ENCODE results near the gene SCUBE1. TPM values are rescaled to one million over a fixed set of nuclear protein-coding genes. Genes with fewer than 3 reads are reported as not detected.

SCUBE1 gene
- total and polyA plus RNA-seq, 3 experiments from 2014 or later: 0.07 to 0.33 TPM; not detected in 1

- no peak overlapping the region for H3K27ac ChIP-seq (ENCODE audit: low read depth, low read length)
- POLR2A ChIA-PET: no interaction called here
- H3K4me1 Mint-ChIP-seq: peaks cover 8 to 45% (median 8%) of the 10 kb centered on the region in 3 donors
- H3K9me3 ChIP-seq (ENCODE audit: low read length): no peaks in the 10 kb centered on the region
- H3K4me3 ChIP-seq (ENCODE audit: low read length): no peak overlapping the region
- no peaks in the 10 kb centered on the region for H3K9me3 Mint-ChIP-seq
- H3K27me3 Mint-ChIP-seq: peaks cover 0 to 1% of the 10 kb centered on the region in 2 donors
- H3K27ac Mint-ChIP-seq: no peak overlapping the region
- peaks cover 0 to 21% (median 4%) of the 10 kb centered on the region in 3 donors for H3K36me3 Mint-ChIP-seq
- H3K4me1 ChIP-seq (ENCODE audit: insufficient read depth, low read length): peaks cover 10% of the 10 kb centered on the region
- no peaks in the 10 kb centered on the region for H3K36me3 ChIP-seq (ENCODE audit: insufficient read depth, low read length)
- no peak for DNase-seq
- H3K4me3 Mint-ChIP-seq: peak overlapping the region in 1 of 7 donors; percentile 16
- H3K27me3 ChIP-seq (ENCODE audit: insufficient read depth, low read length, poor library complexity, severe bottlenecking): no peaks in the 10 kb centered on the region
- CTCF ChIA-PET: no interaction called here
Observed at GRCh38 chr22:43155789-43156188, 187.4 kb downstream of the SCUBE1 start.

GRCh38 chr22:43154887-43155536 is 188.2 kb downstream of the SCUBE1 start:
- peaks cover 9 to 49% (median 12%) of the 10 kb centered on the region in 3 donors for H3K4me1 Mint-ChIP-seq
- peaks cover 0 to 1% of the 10 kb centered on the region in 2 donors for H3K27me3 Mint-ChIP-seq
- H3K36me3 ChIP-seq (ENCODE audit: insufficient read depth, low read length): no peaks in the 10 kb centered on the region
- CTCF ChIA-PET: no interaction called here
- H3K9me3 Mint-ChIP-seq: no peaks in the 10 kb centered on the region
- no peak overlapping the region for H3K27ac ChIP-seq (ENCODE audit: low read depth, low read length)
- no peak overlapping the region for H3K4me3 ChIP-seq (ENCODE audit: low read length)
- no peaks in the 10 kb centered on the region for H3K27me3 ChIP-seq (ENCODE audit: insufficient read depth, low read length, poor library complexity, severe bottlenecking)
- peaks cover 0 to 15% (median 0%) of the 10 kb centered on the region in 3 donors for H3K36me3 Mint-ChIP-seq
- no peak overlapping the region for H3K4me3 Mint-ChIP-seq
- no peak for DNase-seq
- peaks cover 12% of the 10 kb centered on the region for H3K4me1 ChIP-seq (ENCODE audit: insufficient read depth, low read length)
- peak overlapping the region in 2 of 8 donors; percentile 74 to 83 for H3K27ac Mint-ChIP-seq
- POLR2A ChIA-PET: no interaction called here
- H3K9me3 ChIP-seq (ENCODE audit: low read length): no peaks in the 10 kb centered on the region

GRCh38 chr22:43153899-43154298 is 189.3 kb downstream of the SCUBE1 start:
- no peak overlapping the region for H3K4me3 Mint-ChIP-seq
- Histone ChIP-seq H3K27ac (ENCODE audit: low read depth, low read length) (no peak overlapping the region), H3K27me3 (ENCODE audit: insufficient read depth, low read length, poor library complexity, severe bottlenecking) (no peaks in the 10 kb centered on the region), H3K9me3 (ENCODE audit: low read length) (no peaks in the 10 kb centered on the region), H3K4me3 (ENCODE audit: low read length) (no peak overlapping the region), H3K36me3 (ENCODE audit: insufficient read depth, low read length) (no peaks in the 10 kb centered on the region), H3K4me1 (ENCODE audit: insufficient read depth, low read length) (peaks cover 12% of the 10 kb centered on the region)
- H3K27ac Mint-ChIP-seq: peak overlapping the region in 1 of 8 donors; percentile 36
- no peaks in the 10 kb centered on the region for H3K9me3 Mint-ChIP-seq
- peaks cover 0 to 1% of the 10 kb centered on the region in 2 donors for H3K27me3 Mint-ChIP-seq
- peaks cover 0 to 13% (median 0%) of the 10 kb centered on the region in 3 donors for H3K36me3 Mint-ChIP-seq
- no peak for DNase-seq
- peaks cover 9 to 49% (median 12%) of the 10 kb centered on the region in 3 donors for H3K4me1 Mint-ChIP-seq
- POLR2A ChIA-PET: no interaction called here
- CTCF ChIA-PET: no interaction called here

GRCh38 chr22:43152357-43153071 is 190.7 kb downstream of the SCUBE1 start:
- DNase-seq: peak; percentile 47 to 78 (median 56)
- Mint-ChIP-seq H3K27me3 (peaks cover 0 to 1% of the 10 kb centered on the region in 2 donors), H3K4me3 (peak overlapping the region; percentile 85 to 92 (median 87)), H3K9me3 (no peaks in the 10 kb centered on the region), H3K4me1 (peaks cover 9 to 42% (median 10%) of the 10 kb centered on the region in 3 donors), H3K27ac (peak overlapping the region; percentile 62 to 93 (median 76)), H3K36me3 (peaks cover 0 to 8% (median 0%) of the 10 kb centered on the region in 3 donors)
- H3K27me3 ChIP-seq (ENCODE audit: insufficient read depth, low read length, poor library complexity, severe bottlenecking): no peaks in the 10 kb centered on the region
- ChIA-PET CTCF (interaction anchor here (1.2 kb wide), 1 partner anchor 35 kb away, joined by 4 read pairs; no protein-coding TSS in a partner anchor), POLR2A (interaction anchor here (1.0 kb wide), 1 partner anchor 35 kb away, joined by 3 read pairs; the partner anchor contains the start of gene TTLL12)
- H3K4me1 ChIP-seq (ENCODE audit: insufficient read depth, low read length): peaks cover 12% of the 10 kb centered on the region
- peak overlapping the region; percentile 88 for H3K4me3 ChIP-seq (ENCODE audit: low read length)
- no peaks in the 10 kb centered on the region for H3K36me3 ChIP-seq (ENCODE audit: insufficient read depth, low read length)
- peak overlapping the region; percentile 64 for H3K27ac ChIP-seq (ENCODE audit: low read depth, low read length)
- no peaks in the 10 kb centered on the region for H3K9me3 ChIP-seq (ENCODE audit: low read length)

- Histone ChIP-seq H3K4me3 (ENCODE audit: low read length) (peak overlapping the region; percentile 88), H3K27me3 (ENCODE audit: insufficient read depth, low read length, poor library complexity, severe bottlenecking) (no peaks in the 10 kb centered on the region), H3K4me1 (ENCODE audit: insufficient read depth, low read length) (peaks cover 12% of the 10 kb centered on the region), H3K36me3 (ENCODE audit: insufficient read depth, low read length) (no peaks in the 10 kb centered on the region), H3K27ac (ENCODE audit: low read depth, low read length) (peak overlapping the region; percentile 64), H3K9me3 (ENCODE audit: low read length) (no peaks in the 10 kb centered on the region)
- peak overlapping the region; percentile 85 to 92 (median 87) for H3K4me3 Mint-ChIP-seq
- peaks cover 0 to 8% (median 0%) of the 10 kb centered on the region in 3 donors for H3K36me3 Mint-ChIP-seq
- POLR2A ChIA-PET: interaction anchor here (1.0 kb wide), 1 partner anchor 35 kb away, joined by 3 read pairs; the partner anchor contains the start of gene TTLL12
- peak overlapping the region; percentile 54 to 93 (median 73) for H3K27ac Mint-ChIP-seq
- DNase-seq: no peak
- H3K27me3 Mint-ChIP-seq: peaks cover 1 to 2% of the 10 kb centered on the region in 2 donors
- CTCF ChIA-PET: interaction anchor here (1.2 kb wide), 1 partner anchor 36 kb away, joined by 4 read pairs; no protein-coding TSS in a partner anchor
- peaks cover 9 to 42% (median 10%) of the 10 kb centered on the region in 3 donors for H3K4me1 Mint-ChIP-seq
- no peaks in the 10 kb centered on the region for H3K9me3 Mint-ChIP-seq
Observed at GRCh38 chr22:43152003-43152356, 191.2 kb downstream of the SCUBE1 start.

- Histone ChIP-seq H3K27me3 (ENCODE audit: insufficient read depth, low read length, poor library complexity, severe bottlenecking) (no peaks in the 10 kb centered on the region), H3K27ac (ENCODE audit: low read depth, low read length) (peak within 1 kb of the TSS; percentile 64), H3K4me1 (ENCODE audit: insufficient read depth, low read length) (peaks cover 12% of the 10 kb centered on the region), H3K36me3 (ENCODE audit: insufficient read depth, low read length) (no peaks in the 10 kb centered on the region), H3K4me3 (ENCODE audit: low read length) (peak within 1 kb of the TSS; percentile 88), H3K9me3 (ENCODE audit: low read length) (no peaks in the 10 kb centered on the region)
- Mint-ChIP-seq H3K36me3 (peaks cover 0 to 8% (median 0%) of the 10 kb centered on the region in 3 donors), H3K27me3 (peaks cover 1 to 2% of the 10 kb centered on the region in 2 donors), H3K9me3 (no peaks in the 10 kb centered on the region), H3K4me3 (peak within 1 kb of the TSS; percentile 88 to 95 (median 92)), H3K27ac (peak within 1 kb of the TSS; percentile 62 to 96 (median 91)), H3K4me1 (peaks cover 9 to 37% (median 10%) of the 10 kb centered on the region in 3 donors)
- POLR2A ChIA-PET: interaction anchor here (1.0 kb wide), 2 partner anchors 36 kb away, joined by 3 read pairs; partner anchors contain the start of gene TTLL12
- peak; percentile 42 to 73 (median 65) for DNase-seq
- CTCF ChIA-PET: no interaction called here
Observed at GRCh38 chr22:43151251-43152002, 191.7 kb downstream of the SCUBE1 start, which contains the start of gene TSPO. TSS of gene TSPO (plus strand) at chr22:43151559. CDS start at chr22:43159239, 7,680 bp downstream.

- H3K9me3 ChIP-seq (ENCODE audit: low read length): no peaks in the 10 kb centered on the region
- peaks cover 12% of the 10 kb centered on the region for H3K4me1 ChIP-seq (ENCODE audit: insufficient read depth, low read length)
- H3K27me3 ChIP-seq (ENCODE audit: insufficient read depth, low read length, poor library complexity, severe bottlenecking): no peaks in the 10 kb centered on the region
- CTCF ChIA-PET: no interaction called here
- H3K4me3 Mint-ChIP-seq: peak overlapping the region; percentile 86 to 95 (median 92)
- H3K27ac ChIP-seq (ENCODE audit: low read depth, low read length): peak overlapping the region; percentile 33
- peak overlapping the region; percentile 52 for H3K4me3 ChIP-seq (ENCODE audit: low read length)
- H3K27ac Mint-ChIP-seq: peak overlapping the region; percentile 34 to 96 (median 91)
- peaks cover 0 to 8% (median 0%) of the 10 kb centered on the region in 3 donors for H3K36me3 Mint-ChIP-seq
- H3K27me3 Mint-ChIP-seq: peaks cover 1 to 2% of the 10 kb centered on the region in 2 donors
- H3K36me3 ChIP-seq (ENCODE audit: insufficient read depth, low read length): no peaks in the 10 kb centered on the region
- POLR2A ChIA-PET: interaction anchor here (1.0 kb wide), 1 partner anchor 37 kb away, joined by 3 read pairs; no protein-coding TSS in a partner anchor
- H3K9me3 Mint-ChIP-seq: no peaks in the 10 kb centered on the region
- peaks cover 9 to 32% (median 10%) of the 10 kb centered on the region in 3 donors for H3K4me1 Mint-ChIP-seq
- no peak for DNase-seq
Observed at GRCh38 chr22:43150731-43151206, 192.4 kb downstream of the SCUBE1 start.

All from CD8-positive, alpha-beta memory T cell (primary cell).